CD4-positive, alpha-beta T cell (primary cell): Measurements from ENCODE around the gene SNTG2. TPM values are rescaled to one million over a fixed set of nuclear protein-coding genes. Genes with fewer than 3 reads are reported as not detected.

ENCODE experiments used
- ATAC-seq: fragments of 200-7000 bp; cut with Tn5 transposase; one replicate; pipeline ENCODE4 v1.10.0; 2022; ENCODE audit warnings: mild to moderate bottlenecking; ENCODE audit not compliant: poor library complexity
- CTCF ChIA-PET: fragments of 350-600 bp; sonication (Branson Sonifier 250); formaldehyde crosslinking; loops from one replicate; lab custom pipeline; 2021; ENCODE audit warnings: antibody characterized with exemption, inconsistent platforms; lab: Charles Lee
- POLR2A ChIA-PET: fragments of 350-600 bp; sonication (Branson Sonifier 250); formaldehyde crosslinking; loops from one replicate; lab custom pipeline; 2021; ENCODE audit warnings: antibody characterized with exemption, inconsistent platforms; lab: Charles Lee
- DNase-seq, 14 experiments: peaks; one replicate each; pipeline ENCODE4 v3.0.0-alpha.2; 2013 to 2020; ENCODE audit warnings: mixed read lengths in 2 of 14
- H3K27ac ChIP-seq, 2 donors: one replicate each; pipeline versions ENCODE4 v1.5.1 to v1.7.0; 2013; ENCODE audit warnings: low read length in 2 of 2, low read depth in 1 of 2, mild to moderate bottlenecking in 1 of 2
- H3K27me3 ChIP-seq, 2 experiments: 1 replicate in 1 of 2; 2 replicates in 1 of 2; pipeline versions ENCODE4 v1.6.1 to v1.7.0; 2013; ENCODE audit warnings: low read length in 2 of 2, control low read depth in 1 of 2, mild to moderate bottlenecking in 1 of 2, moderate library complexity in 1 of 2; ENCODE audit not compliant: insufficient read depth in 2 of 2, control insufficient read depth in 1 of 2
- H3K36me3 ChIP-seq: one replicate; pipeline ENCODE4 v1.6.1; 2013; ENCODE audit warnings: low read length, control low read depth; ENCODE audit not compliant: insufficient read depth
- H3K4me1 ChIP-seq: one replicate; pipeline ENCODE4 v1.6.1; 2013; ENCODE audit warnings: low read length, control low read depth; ENCODE audit not compliant: insufficient read depth
- H3K4me3 ChIP-seq: one replicate; pipeline ENCODE4 v1.5.1; 2013; ENCODE audit warnings: mild to moderate bottlenecking, low read length, moderate library complexity
- H3K9me3 ChIP-seq, 2 experiments: 1 replicate in 1 of 2; 2 replicates in 1 of 2; pipeline versions ENCODE4 v1.6.1 to v1.7.0; 2013; ENCODE audit warnings: low read length in 2 of 2, mild to moderate bottlenecking in 2 of 2, control low read depth in 1 of 2, moderate library complexity in 1 of 2; ENCODE audit not compliant: control insufficient read depth in 1 of 2, insufficient read depth in 1 of 2
- H3K27ac Mint-ChIP-seq: one replicate; pipeline ENCODE4 v1.8.0; 2020; ENCODE audit warnings: mixed read lengths
- H3K27me3 Mint-ChIP-seq: one replicate; pipeline ENCODE4 v1.8.0; 2021; ENCODE audit warnings: mixed read lengths
- H3K36me3 Mint-ChIP-seq: one replicate; pipeline ENCODE4 v1.8.0; 2021; ENCODE audit warnings: low read depth, mixed read lengths
- H3K4me1 Mint-ChIP-seq: one replicate; pipeline ENCODE4 v1.8.0; 2021; ENCODE audit warnings: low read depth, mixed read lengths
- H3K4me3 Mint-ChIP-seq: one replicate; pipeline ENCODE4 v1.8.0; 2020; ENCODE audit warnings: mild to moderate bottlenecking, mixed read lengths
- H3K9me3 Mint-ChIP-seq: one replicate; pipeline ENCODE4 v1.8.0; 2020; ENCODE audit warnings: mixed read lengths
- CTCF ChIP-seq: fragments of 200-600 bp; IDR thresholded peaks from one replicate; pipeline ENCODE4 v1.8.0; 2022; ENCODE audit warnings: antibody characterized with exemption, mild to moderate bottlenecking
- intact Hi-C, 2 experiments: fragments of 100-400 bp; cut with DNase I in 1 of 2; cut with micrococcal nuclease in 1 of 2; formaldehyde crosslinking; loops; one replicate each; pipeline versions ENCODE4 v1.15.1 to v1.9.0; 2023 to 2025; cut with DNase I, micrococcal nuclease
- total RNA-seq, 174 experiments: library from RNA in 2 of 174; stranded (reverse) in 2 of 174; gene quantifications; one replicate each; pipeline ENCODE4 v1.2.3 and lab custom pipeline; 2021 to 2026

SNTG2 gene
- total RNA-seq, 2 experiments from 2014 or later = 1.1 to 1.5 TPM

- ChIA-PET POLR2A (no interaction called here), CTCF (no interaction called here)
- Histone ChIP-seq H3K36me3 (no peaks in the 10 kb centered on the region), H3K9me3 (no peaks in the 10 kb centered on the region), H3K27me3 (no peaks in the 10 kb centered on the region), H3K4me3 (no peak overlapping the region), H3K4me1 (no peaks in the 10 kb centered on the region), H3K27ac (no peak overlapping the region)
- Mint-ChIP-seq H3K27ac (no peak overlapping the region), H3K9me3 (no peaks in the 10 kb centered on the region), H3K36me3 (no peaks in the 10 kb centered on the region), H3K27me3 (no peaks in the 10 kb centered on the region), H3K4me3 (no peak overlapping the region), H3K4me1 (no peaks in the 10 kb centered on the region)
- TF ChIP-seq CTCF = no peak
- intact Hi-C loops = no loop called here
- ATAC-seq (no peak), DNase-seq (no peak)
Measured at GRCh38 chr2:1230155-1230893, 279.7 kb downstream of the SNTG2 start.

GRCh38 chr2:1231466-1232063 lies 280.9 kb downstream of the SNTG2 start:
- Mint-ChIP-seq H3K27ac (no peak overlapping the region), H3K36me3 (no peaks in the 10 kb centered on the region), H3K27me3 (no peaks in the 10 kb centered on the region), H3K4me1 (no peaks in the 10 kb centered on the region), H3K9me3 (no peaks in the 10 kb centered on the region), H3K4me3 (no peak overlapping the region)
- Histone ChIP-seq H3K36me3 (no peaks in the 10 kb centered on the region), H3K27ac (no peak overlapping the region), H3K4me1 (no peaks in the 10 kb centered on the region), H3K27me3 (no peaks in the 10 kb centered on the region), H3K4me3 (no peak overlapping the region), H3K9me3 (no peaks in the 10 kb centered on the region)
- no peak for DNase-seq
- ChIA-PET CTCF (no interaction called here), POLR2A (no interaction called here)
- intact Hi-C loops = no loop called here
- ATAC-seq = no peak
- no peak for TF ChIP-seq CTCF

- intact Hi-C loops = no loop called here
- Histone ChIP-seq H3K4me1 (no peaks in the 10 kb centered on the region), H3K27ac (no peak overlapping the region), H3K27me3 (no peaks in the 10 kb centered on the region), H3K9me3 (no peaks in the 10 kb centered on the region), H3K36me3 (no peaks in the 10 kb centered on the region), H3K4me3 (no peak overlapping the region)
- CTCF ChIA-PET = no interaction called here
- no peaks in the 10 kb centered on the region for H3K27me3 Mint-ChIP-seq
- ATAC-seq (no peak), DNase-seq (no peak)
- H3K4me1 Mint-ChIP-seq = no peaks in the 10 kb centered on the region
- no peak overlapping the region for H3K27ac Mint-ChIP-seq
- H3K9me3 Mint-ChIP-seq = no peaks in the 10 kb centered on the region
- TF ChIP-seq CTCF = no peak
- POLR2A ChIA-PET = no interaction called here
- H3K4me3 Mint-ChIP-seq = no peak overlapping the region
- H3K36me3 Mint-ChIP-seq = no peaks in the 10 kb centered on the region
Measured at GRCh38 chr2:1233281-1233680, 282.6 kb downstream of the SNTG2 start.
